ENCODE results near the gene ZNF565. TPM values are rescaled to one million over a fixed set of nuclear protein-coding genes. Genes with fewer than 3 reads are reported as not detected.

The ZNF565 gene
- total RNA-seq, 2 experiments from 2014 or later: 1.3 to 1.6 TPM

- CTCF ChIA-PET: interaction anchor here (1.0 to 3.3 kb wide), 3 partner anchors 30 to 103 kb away, joined by 3 to 17 read pairs (median 3); no protein-coding TSS in a partner anchor
- TF ChIP-seq CTCF (IDR thresholded peaks at IDR 0.05): no peak
- Mint-ChIP-seq H3K27me3 (no peaks in the 10 kb centered on the region), H3K4me3 (no peak overlapping the region), H3K4me1 (ENCODE audit: low read depth) (no peaks in the 10 kb centered on the region), H3K9me3 (no peaks in the 10 kb centered on the region), H3K27ac (no peak overlapping the region), H3K36me3 (ENCODE audit: low read depth) (peaks cover 2% of the 10 kb centered on the region)
- DNase-seq (no peak), ATAC-seq (no peak)
- POLR2A ChIA-PET: no interaction called here
- intact Hi-C loops (cut with micrococcal nuclease): no loop called here
These were observed 50.7 kb downstream of the ZNF565 start for GRCh38 chr19:36163813-36164212.

- Mint-ChIP-seq H3K27ac (no peak overlapping the region), H3K4me1 (ENCODE audit: low read depth) (no peaks in the 10 kb centered on the region), H3K4me3 (no peak overlapping the region), H3K36me3 (ENCODE audit: low read depth) (peaks cover 2% of the 10 kb centered on the region), H3K27me3 (no peaks in the 10 kb centered on the region), H3K9me3 (no peaks in the 10 kb centered on the region)
- intact Hi-C loops (cut with micrococcal nuclease): no loop called here
- CTCF ChIA-PET: no interaction called here
- TF ChIP-seq CTCF (IDR thresholded peaks at IDR 0.05): no peak
- POLR2A ChIA-PET: no interaction called here
- DNase-seq (no peak), ATAC-seq (no peak)
These were observed 53.5 kb downstream of the ZNF565 start for GRCh38 chr19:36160821-36161596.

DNA sequence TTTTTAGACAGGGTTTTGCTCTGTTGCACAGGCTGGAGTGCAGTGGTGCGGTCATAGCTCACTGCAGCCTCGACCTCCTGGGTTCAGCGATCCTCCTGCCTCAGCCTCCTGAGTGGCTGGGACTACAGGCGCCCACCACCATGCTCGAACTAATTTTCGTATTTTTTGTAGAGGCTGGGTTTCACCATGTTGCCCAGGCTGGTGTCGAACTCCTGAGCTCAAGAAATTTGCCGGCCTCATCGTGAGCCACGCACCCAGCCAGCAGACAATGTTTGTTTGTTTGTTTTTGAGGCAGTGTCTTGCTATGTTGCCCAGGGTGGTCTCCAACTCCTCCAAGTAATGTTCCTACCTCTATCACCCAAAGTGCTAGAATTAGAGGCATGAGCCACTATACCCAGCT lies 61.3 kb downstream of the ZNF565 start:
- no peak overlapping the region for H3K4me3 Mint-ChIP-seq
- DNase-seq (no peak), ATAC-seq (no peak)
- ChIA-PET CTCF (interaction anchor here (2.2 to 2.3 kb wide), 2 partner anchors 16 to 26 kb away, joined by 9 to 12 read pairs; no protein-coding TSS in a partner anchor), POLR2A (interaction anchor here (0.9 to 1.0 kb wide), 2 partner anchors 9 to 23 kb away, joined by 3 read pairs; no protein-coding TSS in a partner anchor)
- H3K9me3 Mint-ChIP-seq: no peaks in the 10 kb centered on the region
- H3K36me3 Mint-ChIP-seq (ENCODE audit: low read depth): peaks cover 18% of the 10 kb centered on the region
- intact Hi-C loops (cut with micrococcal nuclease): no loop called here
- H3K27ac Mint-ChIP-seq: no peak overlapping the region
- no peak for TF ChIP-seq CTCF (IDR thresholded peaks at IDR 0.05)
- H3K4me1 Mint-ChIP-seq (ENCODE audit: low read depth): no peaks in the 10 kb centered on the region
- H3K27me3 Mint-ChIP-seq: no peaks in the 10 kb centered on the region

DNA sequence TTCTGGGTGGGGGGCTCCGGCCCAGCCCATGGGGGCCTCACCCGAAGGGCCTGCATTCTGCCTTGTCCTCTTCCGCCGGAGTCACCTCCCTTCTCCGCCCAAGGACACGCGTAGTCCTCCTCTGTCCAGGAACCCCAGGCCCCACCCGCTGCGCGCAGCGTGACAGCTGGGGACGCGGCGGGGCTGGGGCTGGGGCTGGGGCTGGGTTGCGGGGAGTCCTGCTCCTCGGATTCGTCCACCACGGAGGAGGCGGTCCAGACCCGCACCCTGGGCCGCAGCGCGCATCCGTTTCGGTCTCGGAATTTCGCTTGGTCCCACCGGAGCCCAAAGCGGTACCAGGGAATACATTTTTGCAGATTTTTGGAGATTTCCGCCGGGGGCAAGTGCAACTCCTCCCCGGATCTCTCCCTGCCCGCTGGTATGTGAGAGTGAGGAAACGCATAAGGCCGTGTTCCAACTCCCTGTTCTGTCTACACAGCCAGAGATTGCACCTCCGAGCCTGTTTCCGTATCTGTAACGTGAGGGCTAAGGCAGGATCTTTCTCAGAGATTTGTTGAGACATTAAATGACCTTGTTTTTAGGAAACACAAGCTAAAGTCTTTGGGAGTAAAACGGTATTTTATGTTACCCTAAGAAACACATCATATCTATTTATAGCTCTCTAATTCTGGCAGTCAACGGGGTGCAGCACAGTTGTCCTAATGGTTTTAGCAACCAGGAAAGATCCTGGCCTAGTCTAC lies 61.9 kb downstream of the ZNF565 start, which contains the start of gene COX7A1:
COX7A1 (minus strand) TSS at position 96 of the 740 bp plus-strand sequence; CDS start at position 56, 40 bp downstream.
- POLR2A ChIA-PET: interaction anchor here (0.9 to 1.0 kb wide), 2 partner anchors 8 to 22 kb away, joined by 3 read pairs; no protein-coding TSS in a partner anchor
- CTCF ChIA-PET: interaction anchor here (2.2 to 2.3 kb wide), 2 partner anchors 17 to 25 kb away, joined by 9 to 12 read pairs; no protein-coding TSS in a partner anchor
- Mint-ChIP-seq H3K4me3 (no peak within 1 kb of the TSS), H3K27me3 (no peaks in the 10 kb centered on the region), H3K36me3 (ENCODE audit: low read depth) (peaks cover 21% of the 10 kb centered on the region), H3K4me1 (ENCODE audit: low read depth) (no peaks in the 10 kb centered on the region), H3K9me3 (no peaks in the 10 kb centered on the region), H3K27ac (no peak within 1 kb of the TSS)
- DNase-seq (no peak), ATAC-seq (no peak)
- TF ChIP-seq CTCF (IDR thresholded peaks at IDR 0.05): no peak
- intact Hi-C loops (cut with micrococcal nuclease): no loop called here

DNA sequence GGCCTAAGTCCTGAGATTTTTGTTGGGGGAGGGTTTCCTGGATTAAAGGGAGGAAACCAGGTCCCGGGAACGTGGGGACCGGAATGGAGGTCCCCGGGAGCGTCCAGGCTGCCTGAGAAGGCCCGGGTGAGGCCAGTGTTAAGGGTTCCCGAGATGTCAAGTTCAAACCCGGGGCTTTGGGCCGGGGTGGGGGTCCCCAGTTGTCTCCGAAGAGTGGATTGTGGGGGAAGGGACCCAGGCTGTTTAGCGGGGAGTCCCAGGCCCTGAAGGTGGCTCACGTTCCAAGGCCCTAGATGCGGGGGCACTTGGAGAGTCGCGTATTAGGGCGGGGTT lies 62.5 kb downstream of the ZNF565 start:
- intact Hi-C loops (cut with micrococcal nuclease): no loop called here
- H3K27ac Mint-ChIP-seq: no peak overlapping the region
- peaks cover 23% of the 10 kb centered on the region for H3K36me3 Mint-ChIP-seq (ENCODE audit: low read depth)
- no peak for ATAC-seq
- CTCF ChIA-PET: no interaction called here
- H3K4me3 Mint-ChIP-seq: no peak overlapping the region
- no peak for DNase-seq
- no peak for TF ChIP-seq CTCF (IDR thresholded peaks at IDR 0.05)
- H3K9me3 Mint-ChIP-seq: no peaks in the 10 kb centered on the region
- H3K27me3 Mint-ChIP-seq: no peaks in the 10 kb centered on the region
- H3K4me1 Mint-ChIP-seq (ENCODE audit: low read depth): no peaks in the 10 kb centered on the region
- POLR2A ChIA-PET: no interaction called here
